ENCODE measurements around the gene DSTYK.

DSTYK gene

GRCh38 chr1:205235951-205236350 is 24.4 kb upstream of the DSTYK start:
- TF ChIP-seq GATA2 (IDR thresholded peaks at IDR 0.05; ENCODE audit: low read depth, low read length), result no peak

- TF ChIP-seq GATA2 (IDR thresholded peaks at IDR 0.05; ENCODE audit: low read depth, low read length), result no peak
- TF ChIP-seq GATA3 (IDR thresholded peaks at IDR 0.05; ENCODE audit: low read depth, low read length), result no peak
Measured at GRCh38 chr1:205232945-205233397, 21.5 kb upstream of the DSTYK start.

GRCh38 chr1:205232127-205232820 is 20.8 kb upstream of the DSTYK start:
- TF ChIP-seq GATA2 (IDR thresholded peaks at IDR 0.05; ENCODE audit: low read depth, low read length) (no peak), GATA3 (IDR thresholded peaks at IDR 0.05; ENCODE audit: low read depth, low read length) (no peak)

DNA sequence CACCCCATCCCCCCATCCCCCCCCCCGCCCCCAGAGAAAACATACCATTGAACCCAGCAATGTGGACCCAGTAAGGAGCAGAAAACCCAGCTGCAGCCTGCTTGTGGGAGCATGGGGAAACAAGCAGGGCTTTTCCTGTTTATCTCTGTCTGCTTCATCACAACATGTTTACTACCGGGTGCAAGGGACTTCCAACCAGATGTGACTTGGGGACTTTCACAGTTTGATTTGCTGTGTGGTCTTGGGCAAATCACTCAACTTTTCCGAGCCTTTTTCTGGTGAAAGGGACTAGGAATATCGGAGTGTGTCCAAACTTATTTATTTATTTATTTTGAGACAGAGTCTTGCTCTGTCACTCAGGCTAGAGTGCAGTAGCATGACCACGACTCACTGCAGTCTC is 19.5 kb upstream of the DSTYK start:
- TF ChIP-seq GATA3 (IDR thresholded peaks at IDR 0.05; ENCODE audit: low read depth, low read length) (no peak), GATA2 (IDR thresholded peaks at IDR 0.05; ENCODE audit: low read depth, low read length) (no peak)

GRCh38 chr1:205229916-205230700 is 18.6 kb upstream of the DSTYK start:
- TF ChIP-seq GATA2 (IDR thresholded peaks at IDR 0.05; ENCODE audit: low read depth, low read length) (no peak), GATA3 (IDR thresholded peaks at IDR 0.05; ENCODE audit: low read depth, low read length) (no peak)

- TF ChIP-seq GATA2 (IDR thresholded peaks at IDR 0.05; ENCODE audit: low read depth, low read length), result no peak
- TF ChIP-seq GATA3 (IDR thresholded peaks at IDR 0.05; ENCODE audit: low read depth, low read length), result no peak
Measured at GRCh38 chr1:205229399-205229871, 17.9 kb upstream of the DSTYK start.

DNA sequence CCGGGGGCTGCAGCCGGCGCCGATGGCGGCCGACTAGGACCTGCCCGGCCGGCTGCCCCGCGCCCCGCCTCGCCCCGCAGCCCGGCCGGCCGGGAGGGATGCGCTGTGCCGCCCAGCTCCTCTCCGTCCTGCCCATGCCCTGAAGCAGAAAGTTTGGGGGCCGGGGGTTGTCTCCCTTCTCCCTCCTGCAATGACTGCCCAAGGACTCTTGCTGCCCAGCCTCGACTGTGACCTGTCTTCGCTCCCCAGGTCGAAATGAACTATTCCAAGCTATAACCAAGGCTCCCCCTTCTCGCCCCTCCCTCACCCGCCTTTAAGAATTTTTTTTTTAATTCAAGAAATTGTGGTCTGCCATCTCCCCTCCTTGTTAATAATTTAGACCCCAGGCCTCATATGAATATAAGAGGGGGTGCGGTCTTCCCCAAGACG is 16.6 kb upstream of the DSTYK start:
- TF ChIP-seq GATA2 (IDR thresholded peaks at IDR 0.05; ENCODE audit: low read depth, low read length) (no peak), GATA3 (IDR thresholded peaks at IDR 0.05; ENCODE audit: low read depth, low read length) (no peak)

- TF ChIP-seq GATA2 (IDR thresholded peaks at IDR 0.05; ENCODE audit: low read depth, low read length), result no peak
- no peak for TF ChIP-seq GATA3 (IDR thresholded peaks at IDR 0.05; ENCODE audit: low read depth, low read length)
Measured at GRCh38 chr1:205227584-205228013, 16.1 kb upstream of the DSTYK start, which contains the start of gene TMCC2. TSS of gene TMCC2 (plus strand) at chr1:205227946. CDS start at chr1:205228565, 619 bp downstream.

- no peak for TF ChIP-seq GATA3 (IDR thresholded peaks at IDR 0.05; ENCODE audit: low read depth, low read length)
- TF ChIP-seq GATA2 (IDR thresholded peaks at IDR 0.05; ENCODE audit: low read depth, low read length), result no peak
Measured at GRCh38 chr1:205226868-205227583, 15.5 kb upstream of the DSTYK start.

GRCh38 chr1:205225901-205226765 is 14.6 kb upstream of the DSTYK start:
- TF ChIP-seq GATA3 (IDR thresholded peaks at IDR 0.05; ENCODE audit: low read depth, low read length) (no peak), GATA2 (IDR thresholded peaks at IDR 0.05; ENCODE audit: low read depth, low read length) (no peak)

DNA sequence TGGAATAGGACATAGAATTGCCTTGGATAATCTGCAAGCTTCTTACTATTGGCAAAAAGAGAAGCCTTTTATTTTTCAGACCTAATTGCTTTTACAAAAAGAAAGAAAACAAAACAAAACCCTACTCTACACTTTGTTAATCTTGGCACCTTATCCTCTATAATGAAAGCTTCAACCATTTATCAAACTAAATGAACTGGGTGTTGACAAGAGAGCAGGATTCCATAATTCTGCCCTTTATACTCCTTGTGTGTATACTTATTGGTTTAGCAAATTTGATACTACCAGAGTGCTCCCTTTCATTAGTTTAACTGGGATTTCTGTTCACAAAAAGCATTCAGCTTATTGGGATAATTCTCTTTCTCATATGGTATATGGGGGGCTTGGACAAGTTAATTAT is 13.2 kb upstream of the DSTYK start:
- no peak for TF ChIP-seq GATA2 (IDR thresholded peaks at IDR 0.05; ENCODE audit: low read depth, low read length)
- TF ChIP-seq GATA3 (IDR thresholded peaks at IDR 0.05; ENCODE audit: low read depth, low read length), result no peak

DNA sequence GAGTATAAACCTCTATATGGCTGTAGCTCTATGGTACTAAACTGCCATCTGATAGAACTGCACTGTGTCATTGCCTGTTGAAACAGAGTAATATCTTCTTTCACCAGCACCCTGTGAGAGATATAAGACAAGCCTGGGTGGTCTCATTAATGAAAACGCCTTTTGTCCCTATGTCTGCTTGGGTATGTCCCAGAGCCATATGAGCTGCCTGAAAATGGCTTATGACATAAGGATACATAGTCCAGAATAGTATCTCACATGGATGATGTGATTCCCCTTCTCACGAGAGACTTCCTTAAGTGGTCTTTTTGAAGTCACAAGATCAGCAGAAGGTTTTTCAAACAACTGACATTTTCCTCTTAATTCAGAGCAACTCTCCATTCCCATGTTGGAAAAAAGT is 8.9 kb upstream of the DSTYK start:
- no peak for TF ChIP-seq GATA3 (IDR thresholded peaks at IDR 0.05; ENCODE audit: low read depth, low read length)
- no peak for TF ChIP-seq GATA2 (IDR thresholded peaks at IDR 0.05; ENCODE audit: low read depth, low read length)

DNA sequence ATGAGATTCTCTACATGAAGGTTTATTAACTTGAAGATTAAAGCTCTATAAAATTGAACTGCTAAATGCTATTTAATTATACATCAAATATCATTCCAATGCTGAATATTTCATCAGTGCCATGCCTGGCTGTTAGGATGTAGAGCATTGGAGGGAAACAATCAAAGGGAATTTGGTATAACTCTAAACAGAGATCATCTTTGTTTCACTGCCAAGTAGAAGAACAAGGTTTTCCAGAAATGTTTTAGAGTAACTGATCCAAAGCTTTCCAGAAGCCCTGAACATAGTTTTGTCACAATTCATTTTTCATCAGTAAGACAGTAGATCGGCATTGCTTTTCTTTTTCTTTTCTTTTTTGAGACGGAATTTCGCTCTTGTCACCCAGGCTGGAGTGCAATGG is 5.9 kb upstream of the DSTYK start:
- TF ChIP-seq GATA2 (IDR thresholded peaks at IDR 0.05; ENCODE audit: low read depth, low read length) (no peak), GATA3 (IDR thresholded peaks at IDR 0.05; ENCODE audit: low read depth, low read length) (no peak)

All from SH-SY5Y (cell line).